Suprapubic skin (tissue), 4 donors: Measurements from ENCODE around the gene MOCS2. TPM values are rescaled to one million over a fixed set of nuclear protein-coding genes. Genes with fewer than 3 reads are reported as not detected.

Experiments
- DNase-seq, 2 donors: peaks; one replicate each; pipeline ENCODE4 v3.0.0-alpha.2; 2019; ENCODE audit warnings: low spot score in 2 of 2
- H3K27ac ChIP-seq: fragments of 200-600 bp; sonication (generic); one replicate; pipeline ENCODE4 v1.5.1; 2019
- H3K27me3 ChIP-seq: fragments of 200-600 bp; sonication (generic); one replicate; pipeline ENCODE4 v1.5.1; 2019
- H3K36me3 ChIP-seq: fragments of 200-600 bp; sonication (generic); one replicate; pipeline ENCODE4 v1.5.1; 2019
- H3K4me1 ChIP-seq: fragments of 200-600 bp; sonication (generic); one replicate; pipeline ENCODE4 v1.5.1; 2019
- H3K4me3 ChIP-seq: fragments of 200-600 bp; sonication (generic); one replicate; pipeline ENCODE4 v1.5.1; 2019; ENCODE audit warnings: mild to moderate bottlenecking
- H3K9me3 ChIP-seq: fragments of 200-600 bp; sonication (generic); one replicate; pipeline ENCODE4 v1.5.1; 2019
- CTCF ChIP-seq, 2 donors: fragments of 200-600 bp in 1 of 2; fragments of 450-650 bp in 1 of 2; sonication (generic) in 1 of 2; IDR thresholded peaks; one replicate each; pipeline ENCODE4 v1.5.1; 2016 to 2019; ENCODE audit warnings: antibody characterized with exemption in 2 of 2, mild to moderate bottlenecking in 1 of 2, moderate library complexity in 1 of 2
- EP300 ChIP-seq: sonication (generic); formaldehyde crosslinking; IDR thresholded peaks from one replicate; pipeline ENCODE4 v1.6.1; 2017; ENCODE audit warnings: antibody characterized with exemption
- POLR2A ChIP-seq, 2 donors: fragments of 450-650 bp; IDR thresholded peaks; one replicate each; pipeline ENCODE4 v1.6.1; 2017; ENCODE audit warnings: antibody characterized with exemption in 2 of 2, mild to moderate bottlenecking in 2 of 2, moderate library complexity in 2 of 2
- POLR2AphosphoS5 ChIP-seq, 3 donors: sonication (generic); formaldehyde crosslinking; IDR thresholded peaks; one replicate each; pipeline ENCODE4 v1.6.1; 2017; ENCODE audit warnings: antibody characterized with exemption in 3 of 3
- WGBS: methylation state at CpG from one replicate; pipeline ENCODE4 v1.1.5; 2018; 5-methylcytosine and 5-hydroxymethylcytosine counted together
- total RNA-seq, 4 donors: library from RNA; depleted of rRNA; stranded (reverse); fragments of >200 nt; gene quantifications; one replicate each; pipeline ENCODE4 v1.1.0, GENCODE V29; 2016

Gene MOCS2
- total RNA-seq, 4 donors from 2014 or later: 17.4 to 31.0 (median 23.0) TPM

DNA sequence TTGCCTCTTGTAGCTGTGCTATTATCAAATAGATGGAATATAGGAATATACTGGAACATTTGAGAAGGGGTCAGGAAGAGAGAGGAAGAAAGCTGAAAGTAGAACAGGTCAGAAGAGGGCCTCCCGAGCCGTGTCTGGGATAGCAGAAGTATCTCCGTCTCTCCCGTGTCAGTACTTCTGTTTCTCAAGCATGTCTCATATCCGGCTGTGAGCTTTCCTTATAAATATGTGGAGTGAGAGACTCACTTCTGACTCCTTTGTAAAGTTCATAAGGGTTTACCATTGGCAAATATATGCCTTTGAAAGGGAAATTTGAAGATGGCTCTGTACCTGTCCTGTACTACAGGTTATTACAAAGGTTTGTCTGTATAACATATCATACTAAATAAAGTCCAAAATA is 50.3 kb downstream of the MOCS2 start:
- Histone ChIP-seq H3K27ac (no peak overlapping the region), H3K36me3 (peaks cover 33% of the 10 kb centered on the region), H3K27me3 (no peaks in the 10 kb centered on the region), H3K9me3 (no peaks in the 10 kb centered on the region), H3K4me1 (no peaks in the 10 kb centered on the region), H3K4me3 (no peak overlapping the region)
- TF ChIP-seq POLR2A (IDR thresholded peaks at IDR 0.05): no peak
- TF ChIP-seq POLR2AphosphoS5 (IDR thresholded peaks at IDR 0.05): no peak
- TF ChIP-seq EP300: no peak
- no peak for TF ChIP-seq CTCF (IDR thresholded peaks at IDR 0.05)
- WGBS: 90% methylated on average over 5 of the region's 5 CpGs
- no peak for DNase-seq

DNA sequence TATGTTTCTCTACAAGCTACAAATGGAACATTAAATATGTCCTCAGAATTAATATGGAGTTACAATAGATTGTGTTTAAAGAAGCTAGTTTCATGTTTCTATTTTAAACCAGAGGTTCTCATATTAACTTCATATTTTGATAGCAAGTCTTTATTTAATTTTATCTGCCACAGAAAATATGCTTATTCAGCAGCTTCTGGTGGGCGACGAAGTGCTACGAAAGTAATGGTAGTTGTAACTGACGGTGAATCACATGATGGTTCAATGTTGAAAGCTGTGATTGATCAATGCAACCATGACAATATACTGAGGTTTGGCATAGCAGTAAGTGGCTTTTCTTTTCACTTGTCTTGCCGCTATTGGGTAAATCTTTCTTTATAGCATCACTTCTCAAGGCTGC is 54.2 kb downstream of the MOCS2 start:
- Histone ChIP-seq H3K36me3 (peaks cover 32% of the 10 kb centered on the region), H3K4me3 (no peak overlapping the region)
- 86% methylated on average over 5 of the region's 5 CpGs for WGBS

GRCh38 chr5:53053364-53053763 is 56.2 kb downstream of the MOCS2 start:
- no peaks in the 10 kb centered on the region for H3K4me1 ChIP-seq
- H3K27me3 ChIP-seq: no peaks in the 10 kb centered on the region
- H3K9me3 ChIP-seq: no peaks in the 10 kb centered on the region
- no peak overlapping the region for H3K27ac ChIP-seq
- 90% methylated on average over 4 of the region's 4 CpGs for WGBS
- H3K36me3 ChIP-seq: peaks cover 23% of the 10 kb centered on the region
- no peak overlapping the region for H3K4me3 ChIP-seq
- DNase-seq: no peak
- no peak for TF ChIP-seq POLR2A (IDR thresholded peaks at IDR 0.05)
- TF ChIP-seq POLR2AphosphoS5 (IDR thresholded peaks at IDR 0.05): no peak
- no peak for TF ChIP-seq CTCF (IDR thresholded peaks at IDR 0.05)
- TF ChIP-seq EP300: no peak

More for the DNA sequence above, 54.2 kb downstream of the MOCS2 start:
- H3K9me3 ChIP-seq: no peaks in the 10 kb centered on the region
- H3K4me1 ChIP-seq: no peaks in the 10 kb centered on the region
- no peaks in the 10 kb centered on the region for H3K27me3 ChIP-seq
- no peak for DNase-seq
- no peak for TF ChIP-seq POLR2A (IDR thresholded peaks at IDR 0.05)
- TF ChIP-seq CTCF (IDR thresholded peaks at IDR 0.05): no peak
- no peak for TF ChIP-seq EP300
- TF ChIP-seq POLR2AphosphoS5 (IDR thresholded peaks at IDR 0.05): no peak
- H3K27ac ChIP-seq: no peak overlapping the region

- no peak overlapping the region for H3K27ac ChIP-seq
- no peaks in the 10 kb centered on the region for H3K4me1 ChIP-seq
- peaks cover 18% of the 10 kb centered on the region for H3K36me3 ChIP-seq
- 60% methylated on average over 2 of the region's 2 CpGs for whole genome bisulfite sequencing
- H3K27me3 ChIP-seq: no peaks in the 10 kb centered on the region
- H3K4me3 ChIP-seq: no peak overlapping the region
- no peak for TF ChIP-seq POLR2A (IDR thresholded peaks at IDR 0.05)
- no peak for TF ChIP-seq EP300
- no peak for TF ChIP-seq CTCF (IDR thresholded peaks at IDR 0.05)
- TF ChIP-seq POLR2AphosphoS5 (IDR thresholded peaks at IDR 0.05): no peak
- H3K9me3 ChIP-seq: no peaks in the 10 kb centered on the region
- no peak for DNase-seq
Measured at GRCh38 chr5:53052499-53052898, 57.1 kb downstream of the MOCS2 start.

GRCh38 chr5:53048248-53048647 is 61.3 kb downstream of the MOCS2 start:
- no peak overlapping the region for H3K27ac ChIP-seq
- no peaks in the 10 kb centered on the region for H3K27me3 ChIP-seq
- TF ChIP-seq CTCF (IDR thresholded peaks at IDR 0.05): no peak
- TF ChIP-seq EP300: no peak
- no peak for TF ChIP-seq POLR2A (IDR thresholded peaks at IDR 0.05)
- no peak for TF ChIP-seq POLR2AphosphoS5 (IDR thresholded peaks at IDR 0.05)
- H3K4me1 ChIP-seq: peaks cover 5% of the 10 kb centered on the region
- WGBS: 90% methylated on average over 2 of the region's 2 CpGs
- peaks cover 13% of the 10 kb centered on the region for H3K36me3 ChIP-seq
- no peaks in the 10 kb centered on the region for H3K9me3 ChIP-seq
- no peak overlapping the region for H3K4me3 ChIP-seq
- DNase-seq: no peak

Other genes with a start within 250 kb of the MOCS2 start
- 10 to 100 TPM; 29.3 to 54.5 (median 34.3) TPM for gene ITGA2, start 120.4 kb downstream of the MOCS2 start, total RNA-seq